GM06990 (cell line): ENCODE results near the gene ZNF319.

Source experiments
- DNase-seq: peaks from one replicate; pipeline ENCODE4 v3.0.0-alpha.2; 2011; ENCODE audit not compliant: insufficient read length; ENCODE audit errors: extremely low read depth
- H3K27me3 ChIP-seq: replicated peaks from 2 replicates; pipeline ENCODE4 v1.6.0; 2011; ENCODE audit warnings: low read length; ENCODE audit not compliant: control insufficient read depth, insufficient read depth
- H3K36me3 ChIP-seq: 2 replicates; pipeline ENCODE4 v1.5.1; 2011; ENCODE audit warnings: low read length; ENCODE audit not compliant: control insufficient read depth, insufficient read depth
- H3K4me3 ChIP-seq: replicated peaks from 2 replicates; pipeline ENCODE4 v1.5.1; 2011; ENCODE audit warnings: low read depth, mild to moderate bottlenecking, control low read depth, low read length
- TF ChIP-seq, protein P1 (sequence below): IDR thresholded peaks from 2 replicates; pipeline ENCODE4 v1.5.1; 2011; ENCODE audit warnings: low read length, control low read depth, mild to moderate bottlenecking, inconsistent platforms; ENCODE audit not compliant: insufficient read depth, poor library complexity, severe bottlenecking

The ZNF319 gene

GRCh38 chr16:58025351-58026138 lies 25.1 kb upstream of the ZNF319 start, which contains the start of gene MMP15:
TSS of gene MMP15 (plus strand) at chr16:58025754. CDS start at chr16:58026351, 597 bp downstream.
- H3K27me3 ChIP-seq, result no peaks in the 10 kb centered on the region; the same call in 1 of the 2 replicates
- TF ChIP-seq, protein P1, sequence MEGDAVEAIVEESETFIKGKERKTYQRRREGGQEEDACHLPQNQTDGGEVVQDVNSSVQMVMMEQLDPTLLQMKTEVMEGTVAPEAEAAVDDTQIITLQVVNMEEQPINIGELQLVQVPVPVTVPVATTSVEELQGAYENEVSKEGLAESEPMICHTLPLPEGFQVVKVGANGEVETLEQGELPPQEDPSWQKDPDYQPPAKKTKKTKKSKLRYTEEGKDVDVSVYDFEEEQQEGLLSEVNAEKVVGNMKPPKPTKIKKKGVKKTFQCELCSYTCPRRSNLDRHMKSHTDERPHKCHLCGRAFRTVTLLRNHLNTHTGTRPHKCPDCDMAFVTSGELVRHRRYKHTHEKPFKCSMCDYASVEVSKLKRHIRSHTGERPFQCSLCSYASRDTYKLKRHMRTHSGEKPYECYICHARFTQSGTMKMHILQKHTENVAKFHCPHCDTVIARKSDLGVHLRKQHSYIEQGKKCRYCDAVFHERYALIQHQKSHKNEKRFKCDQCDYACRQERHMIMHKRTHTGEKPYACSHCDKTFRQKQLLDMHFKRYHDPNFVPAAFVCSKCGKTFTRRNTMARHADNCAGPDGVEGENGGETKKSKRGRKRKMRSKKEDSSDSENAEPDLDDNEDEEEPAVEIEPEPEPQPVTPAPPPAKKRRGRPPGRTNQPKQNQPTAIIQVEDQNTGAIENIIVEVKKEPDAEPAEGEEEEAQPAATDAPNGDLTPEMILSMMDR, result no peak
- H3K4me3 ChIP-seq, result peak within 1 kb of the TSS; percentile 64
- peak; percentile 78 for DNase-seq
- no peaks in the 10 kb centered on the region; the same call in 1 of the 2 replicates for H3K36me3 ChIP-seq

DNA sequence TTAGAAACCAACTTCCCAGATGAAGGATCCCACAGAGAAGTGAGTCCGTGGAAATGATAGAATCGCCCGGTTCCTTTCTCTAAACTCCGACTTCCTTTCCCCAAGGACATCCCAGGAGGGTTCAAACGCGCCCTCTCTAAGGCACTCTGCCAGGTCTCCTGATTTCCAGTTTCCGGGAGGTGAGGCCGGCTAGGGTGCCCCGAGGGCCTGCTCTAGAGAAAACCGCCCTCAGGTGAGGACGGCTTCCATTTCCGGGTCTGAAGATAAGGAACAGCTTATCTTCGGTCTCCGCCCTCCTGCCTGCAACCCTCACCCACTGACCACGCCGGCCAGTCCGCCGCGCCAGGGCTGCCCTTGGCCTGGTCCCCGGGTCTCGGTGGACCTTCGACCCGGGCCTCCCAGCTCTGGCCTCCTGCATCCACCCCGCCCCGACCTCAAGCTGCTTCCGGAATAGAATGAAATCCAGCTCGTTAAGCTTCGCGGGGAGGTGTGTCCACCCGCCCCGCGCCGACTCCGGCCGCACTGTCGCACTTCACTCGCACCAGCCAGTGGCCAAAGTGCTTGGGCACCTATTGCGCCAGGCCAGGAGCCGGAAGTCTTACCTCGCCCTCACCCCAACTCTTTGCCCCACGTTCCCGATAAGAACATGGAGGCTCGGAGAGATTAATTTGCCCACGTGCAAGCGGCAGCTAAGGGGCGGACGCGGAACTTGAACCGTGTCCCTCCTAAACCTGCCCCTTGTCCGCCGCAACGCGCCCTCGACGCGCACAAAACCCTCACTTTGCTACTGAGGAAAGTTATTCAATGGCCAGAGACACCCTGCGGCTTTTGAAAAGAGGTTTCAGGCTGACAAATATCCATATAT lies 24.2 kb upstream of the ZNF319 start:
- DNase-seq, result peak; percentile 54
- Histone ChIP-seq H3K27me3 (no peaks in the 10 kb centered on the region; the same call in 1 of the 2 replicates), H3K4me3 (peak overlapping the region; percentile 64), H3K36me3 (peaks cover 3% of the 10 kb centered on the region; the same call in 1 of the 2 replicates)
- TF ChIP-seq, protein P1, result no peak

DNA sequence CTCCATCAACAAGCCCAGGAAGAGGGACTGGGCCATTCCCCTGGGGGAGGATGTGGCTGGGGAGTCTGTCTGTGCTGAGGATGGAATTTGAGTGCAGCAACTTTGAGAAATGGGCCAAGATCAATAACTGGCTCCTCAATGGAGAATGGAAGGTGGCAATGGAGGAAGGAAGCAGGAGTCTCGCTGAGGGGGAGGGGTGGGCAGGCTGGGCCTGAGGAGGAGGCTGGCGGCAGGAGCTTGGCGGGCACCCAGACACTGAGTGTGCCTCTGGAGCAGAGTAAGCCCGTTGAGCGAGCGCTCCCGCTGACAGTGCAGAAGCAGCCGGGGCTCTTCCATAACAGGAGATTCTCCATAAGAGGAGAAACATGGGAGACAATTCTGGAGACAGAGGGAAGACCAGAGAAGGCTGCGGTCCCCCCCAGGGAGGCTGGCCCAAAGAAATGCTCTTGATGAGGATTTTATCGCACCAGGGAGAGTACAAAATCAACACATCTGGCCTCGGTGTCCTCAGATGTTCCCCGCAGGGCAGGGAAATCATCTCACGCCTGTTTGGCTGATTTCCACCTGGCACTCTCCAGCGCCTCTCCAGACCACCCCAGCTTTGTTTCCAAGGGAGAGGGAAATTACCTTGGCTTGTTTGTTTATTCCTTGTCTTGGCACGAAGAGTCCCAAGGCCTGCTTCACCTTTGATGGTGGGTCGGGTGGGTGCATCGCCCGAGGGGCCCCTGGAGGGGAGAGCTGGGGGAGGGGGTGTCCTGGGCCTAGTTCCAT lies 22.3 kb upstream of the ZNF319 start:
- no peak for DNase-seq
- H3K36me3 ChIP-seq, result peaks cover 8% of the 10 kb centered on the region; the same call in 1 of the 2 replicates

GRCh38 chr16:58021661-58022551 lies 21.4 kb upstream of the ZNF319 start:
- H3K4me3 ChIP-seq, result no peak overlapping the region
- no peaks in the 10 kb centered on the region; the same call in 1 of the 2 replicates for H3K27me3 ChIP-seq
- DNase-seq, result no peak
- H3K36me3 ChIP-seq, result peaks cover 10% of the 10 kb centered on the region; the same call in 1 of the 2 replicates
- TF ChIP-seq, protein P1, result no peak

More for the DNA sequence above, 22.3 kb upstream of the ZNF319 start:
- Histone ChIP-seq H3K4me3 (no peak overlapping the region), H3K27me3 (no peaks in the 10 kb centered on the region; the same call in 1 of the 2 replicates)
- TF ChIP-seq, protein P1, result no peak
